Neural progenitor cell (in vitro differentiated cells): Measurements from ENCODE around the gene ADCY3. TPM values are rescaled to one million over a fixed set of nuclear protein-coding genes. Genes with fewer than 3 reads are reported as not detected.

ENCODE experiments used
- DNase-seq: peaks from one replicate; pipeline ENCODE4 v3.0.0-alpha.2; 2016; ENCODE audit warnings: low spot score
- H2AFZ ChIP-seq: fragments of 200-600 bp; sonication (generic); replicated peaks from 2 replicates; pipeline ENCODE4 v1.6.1; 2016; ENCODE audit warnings: antibody characterized with exemption
- H3F3A ChIP-seq: fragments of 200-600 bp; sonication (generic); 2 replicates; pipeline ENCODE4 v1.6.1; 2016; ENCODE audit warnings: antibody characterized with exemption, low read depth
- H3K27ac ChIP-seq: fragments of 200-600 bp; sonication (generic); 2 replicates; pipeline ENCODE4 v1.5.1; 2016; ENCODE audit warnings: mild to moderate bottlenecking
- H3K27me3 ChIP-seq: fragments of 200-600 bp; sonication (generic); 2 replicates; pipeline ENCODE4 v1.6.1; 2016; ENCODE audit warnings: mild to moderate bottlenecking, moderate library complexity
- H3K36me3 ChIP-seq: fragments of 200-600 bp; sonication (generic); 2 replicates; pipeline ENCODE4 v1.5.1; 2016
- H3K4me1 ChIP-seq: fragments of 200-600 bp; sonication (generic); 2 replicates; pipeline ENCODE4 v1.6.1; 2016; ENCODE audit warnings: mixed run types
- H3K4me2 ChIP-seq: fragments of 200-600 bp; sonication (generic); 2 replicates; pipeline ENCODE4 v1.6.1; 2016
- H3K4me3 ChIP-seq: fragments of 200-600 bp; sonication (generic); 2 replicates; pipeline ENCODE4 v1.5.1; 2016
- H3K79me2 ChIP-seq: fragments of 200-600 bp; sonication (generic); 2 replicates; pipeline ENCODE4 v1.6.1; 2016; ENCODE audit warnings: low read depth
- H3K9ac ChIP-seq: fragments of 200-600 bp; sonication (generic); 2 replicates; pipeline ENCODE4 v1.6.1; 2016
- H3K9me3 ChIP-seq: fragments of 200-600 bp; sonication (generic); 2 replicates; pipeline ENCODE4 v1.5.1; 2016; ENCODE audit warnings: low read depth
- H4K20me1 ChIP-seq: fragments of 200-600 bp; sonication (generic); 2 replicates; pipeline ENCODE4 v1.6.1; 2016; ENCODE audit warnings: low read depth
- H3K27ac Mint-ChIP-seq: 3 replicates; pipeline ENCODE4 v1.8.0; 2021; ENCODE audit warnings: mixed read lengths
- H3K27me3 Mint-ChIP-seq: 2 replicates; pipeline ENCODE4 v1.8.0; 2022; ENCODE audit warnings: low read depth, mild to moderate bottlenecking, inconsistent platforms, moderate library complexity, mixed read lengths; ENCODE audit not compliant: insufficient read depth
- H3K36me3 Mint-ChIP-seq: 3 replicates; pipeline ENCODE4 v1.8.0; 2021; ENCODE audit warnings: mixed read lengths
- H3K4me1 Mint-ChIP-seq: 3 replicates; pipeline ENCODE4 v1.8.0; 2021; ENCODE audit warnings: mixed read lengths
- H3K4me3 Mint-ChIP-seq: 3 replicates; pipeline ENCODE4 v1.8.0; 2021; ENCODE audit warnings: mild to moderate bottlenecking, moderate library complexity, mixed read lengths
- H3K9me3 Mint-ChIP-seq: 3 replicates; pipeline ENCODE4 v1.8.0; 2020; ENCODE audit warnings: mixed read lengths
- CTCF ChIP-seq: fragments of 200-600 bp; sonication (generic); IDR thresholded peaks from 2 replicates; pipeline ENCODE4 v1.5.1; 2017; ENCODE audit warnings: antibody characterized with exemption, mild to moderate bottlenecking
- EZH2 ChIP-seq: fragments of 200-600 bp; sonication (generic); IDR thresholded peaks from 2 replicates; pipeline ENCODE4 v1.6.1; 2017; ENCODE audit warnings: antibody characterized with exemption, mild to moderate bottlenecking, moderate library complexity
- EZH2phosphoT487 ChIP-seq: fragments of 200-600 bp; sonication (generic); IDR thresholded peaks from 2 replicates; pipeline ENCODE4 v1.6.1; 2017; ENCODE audit warnings: antibody characterized with exemption
- total RNA-seq: library from RNA; depleted of rRNA; stranded (reverse); fragments of >200 nt; gene quantifications from 2 replicates; pipeline ENCODE4 v1.2.3, GENCODE V29; 2015; ENCODE audit warnings: low replicate concordance

ADCY3 gene
- total RNA-seq, 1 donor from 2014 or later: 25.3 TPM

GRCh38 chr2:24833821-24834732, 86.0 kb downstream of the ADCY3 start:
- H3K79me2 ChIP-seq: no peaks in the 10 kb centered on the region
- H3K4me3 ChIP-seq: no peak overlapping the region
- no peaks in the 10 kb centered on the region for H3K9me3 ChIP-seq
- Mint-ChIP-seq H3K9me3 (no peaks in the 10 kb centered on the region), H3K27me3 (peaks cover 10% of the 10 kb centered on the region), H3K4me3 (no peak overlapping the region), H3K4me1 (peaks cover 29% of the 10 kb centered on the region), H3K27ac (peak overlapping the region; percentile 57), H3K36me3 (peaks cover 31% of the 10 kb centered on the region)
- peaks cover 20% of the 10 kb centered on the region for H3F3A ChIP-seq
- peaks cover 23% of the 10 kb centered on the region for H3K4me1 ChIP-seq
- no peaks in the 10 kb centered on the region for H4K20me1 ChIP-seq
- no peak overlapping the region for H3K4me2 ChIP-seq
- H3K27me3 ChIP-seq: no peaks in the 10 kb centered on the region
- H3K36me3 ChIP-seq: no peaks in the 10 kb centered on the region
- H3K9ac ChIP-seq: no peak overlapping the region
- TF ChIP-seq CTCF: no peak
- no peak overlapping the region for H3K27ac ChIP-seq
- no peak for DNase-seq
- no peak overlapping the region for H2AFZ ChIP-seq

GRCh38 chr2:24832931-24833701, 86.9 kb downstream of the ADCY3 start:
- no peak for TF ChIP-seq EZH2
- no peak for TF ChIP-seq CTCF
- no peak for TF ChIP-seq EZH2phosphoT487
- H3K4me2 ChIP-seq: peak overlapping the region; percentile 25
- DNase-seq: peak; percentile 57
- H3K79me2 ChIP-seq: no peaks in the 10 kb centered on the region
- peaks cover under 1% of the 10 kb centered on the region for H4K20me1 ChIP-seq
- H3K9ac ChIP-seq: no peak overlapping the region
- no peaks in the 10 kb centered on the region for H3K27me3 ChIP-seq
- Mint-ChIP-seq H3K4me3 (peak overlapping the region; percentile 23), H3K36me3 (peaks cover 31% of the 10 kb centered on the region), H3K4me1 (peaks cover 29% of the 10 kb centered on the region), H3K27me3 (peaks cover 15% of the 10 kb centered on the region), H3K9me3 (no peaks in the 10 kb centered on the region), H3K27ac (peak overlapping the region; percentile 83)
- peaks cover 20% of the 10 kb centered on the region for H3F3A ChIP-seq
- H3K36me3 ChIP-seq: no peaks in the 10 kb centered on the region
- H3K4me3 ChIP-seq: no peak overlapping the region
- peak overlapping the region; percentile 56 for H3K27ac ChIP-seq
- no peak overlapping the region for H2AFZ ChIP-seq
- H3K9me3 ChIP-seq: no peaks in the 10 kb centered on the region
- H3K4me1 ChIP-seq: peaks cover 23% of the 10 kb centered on the region

GRCh38 chr2:24832521-24832920, 87.5 kb downstream of the ADCY3 start:
- H3K27ac Mint-ChIP-seq: peak overlapping the region; percentile 64
- H3K79me2 ChIP-seq: no peaks in the 10 kb centered on the region
- TF ChIP-seq EZH2phosphoT487 (no peak), EZH2 (no peak), CTCF (no peak)
- H3K4me3 ChIP-seq: no peak overlapping the region
- H3K4me3 Mint-ChIP-seq: peak overlapping the region; percentile 8
- peak overlapping the region; percentile 56 for H3K27ac ChIP-seq
- H3K9ac ChIP-seq: no peak overlapping the region
- H3K36me3 ChIP-seq: no peaks in the 10 kb centered on the region
- H3K9me3 ChIP-seq: no peaks in the 10 kb centered on the region
- H3K4me2 ChIP-seq: peak overlapping the region; percentile 25
- no peak overlapping the region for H2AFZ ChIP-seq
- peaks cover 32% of the 10 kb centered on the region for H3K36me3 Mint-ChIP-seq
- H3F3A ChIP-seq: peaks cover 24% of the 10 kb centered on the region
- DNase-seq: peak; percentile 23
- peaks cover 23% of the 10 kb centered on the region for H3K4me1 ChIP-seq
- no peaks in the 10 kb centered on the region for H3K9me3 Mint-ChIP-seq
- H4K20me1 ChIP-seq: peaks cover 7% of the 10 kb centered on the region
- no peaks in the 10 kb centered on the region for H3K27me3 ChIP-seq
- peaks cover 34% of the 10 kb centered on the region for H3K4me1 Mint-ChIP-seq
- H3K27me3 Mint-ChIP-seq: peaks cover 18% of the 10 kb centered on the region
